Measurements from ENCODE around the gene SPOUT1. TPM values are rescaled to one million over a fixed set of nuclear protein-coding genes. Genes with fewer than 3 reads are reported as not detected.

The SPOUT1 gene
- polyA plus RNA-seq, 2 of the 4 experiments (the other 2 are of a cell fraction) = 24.3 to 28.5 TPM

- no peak for ATAC-seq
- ChIA-PET POLR2A (no interaction called here), CTCF (interaction anchor here (0.5 to 1.3 kb wide), 7 partner anchors 10 to 188 kb away, joined by 3 to 7 read pairs (median 4); no protein-coding TSS in a partner anchor)
- no peak overlapping the region for H3K27ac ChIP-seq
- peaks cover 14% of the 10 kb centered on the region for H3K4me1 ChIP-seq
- H3K4me3 ChIP-seq = no peak overlapping the region
- WGBS (ENCODE audit: missing lambda C conversion rate) = 90% methylated on average over 5 of the region's 12 CpGs
- no peak for DNase-seq (ENCODE audit: low read depth in 1 of 2, low spot score in 1 of 2)
- TF ChIP-seq RARB (CRISPR knock-in tag; IDR thresholded peaks at IDR 0.05) = no peak
- TF ChIP-seq SREBF2 (IDR thresholded peaks at IDR 0.05) = no peak
- no peak for TF ChIP-seq RFX5 (IDR thresholded peaks at IDR 0.05)
- no peak for TF ChIP-seq CEBPB (IDR thresholded peaks at IDR 0.05)
- no peak for TF ChIP-seq CBX2 (IDR thresholded peaks at IDR 0.05; ENCODE audit: borderline replicate concordance, low read depth)
- no peak for TF ChIP-seq JUN (IDR thresholded peaks at IDR 0.05)
- no peak for TF ChIP-seq BHLHE40 (IDR thresholded peaks at IDR 0.05; ENCODE audit: low read depth, low read length)
- TF ChIP-seq, protein P1, sequence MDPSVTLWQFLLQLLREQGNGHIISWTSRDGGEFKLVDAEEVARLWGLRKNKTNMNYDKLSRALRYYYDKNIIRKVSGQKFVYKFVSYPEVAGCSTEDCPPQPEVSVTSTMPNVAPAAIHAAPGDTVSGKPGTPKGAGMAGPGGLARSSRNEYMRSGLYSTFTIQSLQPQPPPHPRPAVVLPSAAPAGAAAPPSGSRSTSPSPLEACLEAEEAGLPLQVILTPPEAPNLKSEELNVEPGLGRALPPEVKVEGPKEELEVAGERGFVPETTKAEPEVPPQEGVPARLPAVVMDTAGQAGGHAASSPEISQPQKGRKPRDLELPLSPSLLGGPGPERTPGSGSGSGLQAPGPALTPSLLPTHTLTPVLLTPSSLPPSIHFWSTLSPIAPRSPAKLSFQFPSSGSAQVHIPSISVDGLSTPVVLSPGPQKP (IDR thresholded peaks at IDR 0.05; ENCODE audit: low read depth, low read length) = no peak
- no peak for TF ChIP-seq NR3C1 (IDR thresholded peaks at IDR 0.05)
- TF ChIP-seq NFE2L2 (conservative IDR thresholded peaks at IDR 0.05; ENCODE audit: low read length) = no peak
- TF ChIP-seq PHF8 (IDR thresholded peaks at IDR 0.05; ENCODE audit: borderline replicate concordance, low read depth) = no peak
- TF ChIP-seq MAFK (IDR thresholded peaks at IDR 0.05; ENCODE audit: partially characterized antibody) = no peak
- TF ChIP-seq NPAS2 (CRISPR knock-in tag; IDR thresholded peaks at IDR 0.05; ENCODE audit: borderline replicate concordance) = no peak
- TF ChIP-seq, protein P2, sequence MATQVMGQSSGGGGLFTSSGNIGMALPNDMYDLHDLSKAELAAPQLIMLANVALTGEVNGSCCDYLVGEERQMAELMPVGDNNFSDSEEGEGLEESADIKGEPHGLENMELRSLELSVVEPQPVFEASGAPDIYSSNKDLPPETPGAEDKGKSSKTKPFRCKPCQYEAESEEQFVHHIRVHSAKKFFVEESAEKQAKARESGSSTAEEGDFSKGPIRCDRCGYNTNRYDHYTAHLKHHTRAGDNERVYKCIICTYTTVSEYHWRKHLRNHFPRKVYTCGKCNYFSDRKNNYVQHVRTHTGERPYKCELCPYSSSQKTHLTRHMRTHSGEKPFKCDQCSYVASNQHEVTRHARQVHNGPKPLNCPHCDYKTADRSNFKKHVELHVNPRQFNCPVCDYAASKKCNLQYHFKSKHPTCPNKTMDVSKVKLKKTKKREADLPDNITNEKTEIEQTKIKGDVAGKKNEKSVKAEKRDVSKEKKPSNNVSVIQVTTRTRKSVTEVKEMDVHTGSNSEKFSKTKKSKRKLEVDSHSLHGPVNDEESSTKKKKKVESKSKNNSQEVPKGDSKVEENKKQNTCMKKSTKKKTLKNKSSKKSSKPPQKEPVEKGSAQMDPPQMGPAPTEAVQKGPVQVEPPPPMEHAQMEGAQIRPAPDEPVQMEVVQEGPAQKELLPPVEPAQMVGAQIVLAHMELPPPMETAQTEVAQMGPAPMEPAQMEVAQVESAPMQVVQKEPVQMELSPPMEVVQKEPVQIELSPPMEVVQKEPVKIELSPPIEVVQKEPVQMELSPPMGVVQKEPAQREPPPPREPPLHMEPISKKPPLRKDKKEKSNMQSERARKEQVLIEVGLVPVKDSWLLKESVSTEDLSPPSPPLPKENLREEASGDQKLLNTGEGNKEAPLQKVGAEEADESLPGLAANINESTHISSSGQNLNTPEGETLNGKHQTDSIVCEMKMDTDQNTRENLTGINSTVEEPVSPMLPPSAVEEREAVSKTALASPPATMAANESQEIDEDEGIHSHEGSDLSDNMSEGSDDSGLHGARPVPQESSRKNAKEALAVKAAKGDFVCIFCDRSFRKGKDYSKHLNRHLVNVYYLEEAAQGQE (IDR thresholded peaks at IDR 0.05) = no peak
- no peak for TF ChIP-seq HMGXB4 (CRISPR knock-in tag; IDR thresholded peaks at IDR 0.05; ENCODE audit: borderline replicate concordance)
- no peak for TF ChIP-seq POLR2A (IDR thresholded peaks at IDR 0.05; ENCODE audit: low read length)
- no peak overlapping the region for H3K4me2 ChIP-seq
- no peak for FAIRE-seq
- H3K9me3 ChIP-seq = no peaks in the 10 kb centered on the region
Measured at GRCh38 chr9:128823903-128824406, 5.6 kb downstream of the SPOUT1 start.

DNA sequence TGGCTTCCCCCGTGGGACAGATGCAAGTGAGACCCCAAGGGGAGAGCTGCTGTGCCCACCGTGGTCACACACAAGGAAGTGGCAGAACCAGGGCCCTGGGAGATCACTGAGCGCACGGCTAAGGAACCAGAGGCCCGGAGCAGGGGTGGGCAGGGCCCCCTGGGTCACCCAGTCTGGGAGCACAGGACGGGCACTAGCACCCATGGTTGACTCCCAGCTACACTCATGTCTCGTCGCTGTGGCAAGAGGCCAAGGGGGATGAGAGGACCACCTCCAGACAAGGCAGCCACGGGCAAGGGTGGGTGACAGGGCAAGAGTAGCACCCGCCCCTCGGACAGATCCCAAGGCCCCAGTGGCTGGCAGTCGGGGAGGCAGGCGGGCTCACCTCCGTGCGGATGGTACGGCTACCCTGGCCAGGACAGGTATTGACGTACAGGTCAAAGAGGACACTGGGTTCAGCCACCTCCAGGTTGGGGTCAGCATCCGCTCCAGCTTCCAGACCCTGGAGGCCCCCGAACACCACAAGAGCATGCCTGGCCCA lies 6.2 kb downstream of the SPOUT1 start:
- no peak for FAIRE-seq
- H3K9me3 ChIP-seq = no peaks in the 10 kb centered on the region
- ATAC-seq = no peak
- TF ChIP-seq CBX8 (IDR thresholded peaks at IDR 0.05) (no peak), HOXB5 (CRISPR knock-in tag; IDR thresholded peaks at IDR 0.05) (no peak), ZC3H11A (IDR thresholded peaks at IDR 0.05) (no peak), KDM1A (IDR thresholded peaks at IDR 0.05; ENCODE audit: low read depth) (no peak), CHD4 (IDR thresholded peaks at IDR 0.05; ENCODE audit: borderline replicate concordance) (no peak), FOSB (CRISPR knock-in tag; IDR thresholded peaks at IDR 0.05) (no peak), KDM5A (IDR thresholded peaks at IDR 0.05) (no peak), BHLHE40 (IDR thresholded peaks at IDR 0.05; ENCODE audit: low read depth, low read length) (no peak), EHF (CRISPR knock-in tag; IDR thresholded peaks at IDR 0.05) (no peak), MAX (IDR thresholded peaks at IDR 0.05) (no peak), ZFP36 (IDR thresholded peaks at IDR 0.05; ENCODE audit: borderline replicate concordance, partially characterized antibody) (no peak), TP53 (CRISPR knock-in tag; IDR thresholded peaks at IDR 0.05) (no peak)
- TF ChIP-seq, protein P3, sequence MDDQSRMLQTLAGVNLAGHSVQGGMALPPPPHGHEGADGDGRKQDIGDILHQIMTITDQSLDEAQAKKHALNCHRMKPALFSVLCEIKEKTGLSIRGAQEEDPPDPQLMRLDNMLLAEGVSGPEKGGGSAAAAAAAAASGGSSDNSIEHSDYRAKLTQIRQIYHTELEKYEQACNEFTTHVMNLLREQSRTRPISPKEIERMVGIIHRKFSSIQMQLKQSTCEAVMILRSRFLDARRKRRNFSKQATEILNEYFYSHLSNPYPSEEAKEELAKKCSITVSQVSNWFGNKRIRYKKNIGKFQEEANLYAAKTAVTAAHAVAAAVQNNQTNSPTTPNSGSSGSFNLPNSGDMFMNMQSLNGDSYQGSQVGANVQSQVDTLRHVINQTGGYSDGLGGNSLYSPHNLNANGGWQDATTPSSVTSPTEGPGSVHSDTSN (IDR thresholded peaks at IDR 0.05) = no peak
- TF ChIP-seq, protein P1 (IDR thresholded peaks at IDR 0.05; ENCODE audit: low read depth, low read length) = no peak
- POLR2A ChIA-PET = no interaction called here
- H3K27ac ChIP-seq = no peak overlapping the region
- peaks cover 10% of the 10 kb centered on the region for H3K4me1 ChIP-seq
- DNase-seq (ENCODE audit: low read depth in 1 of 2, low spot score in 1 of 2) = no peak
- no peak overlapping the region for H3K4me3 ChIP-seq
- CTCF ChIA-PET = interaction anchor here (0.5 to 1.3 kb wide), 5 partner anchors 9 to 168 kb away, joined by 3 to 7 read pairs (median 4); no protein-coding TSS in a partner anchor
- WGBS (ENCODE audit: missing lambda C conversion rate) = 95% methylated on average over 17 of the region's 19 CpGs
- no peak overlapping the region for H3K4me2 ChIP-seq
